ENCODE results near the gene TMEM214.

The TMEM214 gene

GRCh38 chr2:27039426-27039825, 6.7 kb downstream of the TMEM214 start:
- Histone ChIP-seq H3K4me3 (replicated peaks; ENCODE audit: insufficient read depth, low read length) (no peak overlapping the region), H3K27ac (replicated peaks) (no peak overlapping the region), H3K27me3 (ENCODE audit: insufficient read depth, poor library complexity, severe bottlenecking) (no peaks in the 10 kb centered on the region)
- TF ChIP-seq REST (IDR thresholded peaks at IDR 0.05; ENCODE audit: insufficient replicate concordance, low read depth) = no peak
- TF ChIP-seq POLR2AphosphoS5 (IDR thresholded peaks at IDR 0.05; ENCODE audit: low read depth) = no peak
- TF ChIP-seq GABPA (IDR thresholded peaks at IDR 0.05; ENCODE audit: low read depth) = no peak
- TF ChIP-seq CTCF (IDR thresholded peaks at IDR 0.05; ENCODE audit: insufficient read depth, low read length) = no peak
- no peak for TF ChIP-seq SPI1 (IDR thresholded peaks at IDR 0.05; ENCODE audit: borderline replicate concordance, low read depth)
- DNase-seq (ENCODE audit: low read depth in 1 of 2, low spot score in 1 of 2) = no peak

- Histone ChIP-seq H3K27me3 (ENCODE audit: insufficient read depth, poor library complexity, severe bottlenecking) (no peaks in the 10 kb centered on the region), H3K27ac (replicated peaks) (no peak overlapping the region), H3K4me3 (replicated peaks; ENCODE audit: insufficient read depth, low read length) (no peak overlapping the region)
- DNase-seq (ENCODE audit: low read depth in 1 of 2, low spot score in 1 of 2) = no peak
- no peak for TF ChIP-seq POLR2AphosphoS5 (IDR thresholded peaks at IDR 0.05; ENCODE audit: low read depth)
- no peak for TF ChIP-seq SPI1 (IDR thresholded peaks at IDR 0.05; ENCODE audit: borderline replicate concordance, low read depth)
- no peak for TF ChIP-seq REST (IDR thresholded peaks at IDR 0.05; ENCODE audit: insufficient replicate concordance, low read depth)
- TF ChIP-seq GABPA (IDR thresholded peaks at IDR 0.05; ENCODE audit: low read depth) = no peak
- TF ChIP-seq CTCF (IDR thresholded peaks at IDR 0.05; ENCODE audit: insufficient read depth, low read length) = no peak
Observed at GRCh38 chr2:27039871-27040270, 7.1 kb downstream of the TMEM214 start.

- Histone ChIP-seq H3K4me3 (replicated peaks; ENCODE audit: insufficient read depth, low read length) (no peak overlapping the region), H3K27ac (replicated peaks) (no peak overlapping the region), H3K27me3 (ENCODE audit: insufficient read depth, poor library complexity, severe bottlenecking) (no peaks in the 10 kb centered on the region)
- no peak for TF ChIP-seq POLR2AphosphoS5 (IDR thresholded peaks at IDR 0.05; ENCODE audit: low read depth)
- TF ChIP-seq CTCF (IDR thresholded peaks at IDR 0.05; ENCODE audit: insufficient read depth, low read length) = no peak
- TF ChIP-seq REST (IDR thresholded peaks at IDR 0.05; ENCODE audit: insufficient replicate concordance, low read depth) = no peak
- TF ChIP-seq SPI1 (IDR thresholded peaks at IDR 0.05; ENCODE audit: borderline replicate concordance, low read depth) = no peak
- no peak for TF ChIP-seq GABPA (IDR thresholded peaks at IDR 0.05; ENCODE audit: low read depth)
- no peak for DNase-seq (ENCODE audit: low read depth in 1 of 2, low spot score in 1 of 2)
Observed at GRCh38 chr2:27040282-27040681, 7.5 kb downstream of the TMEM214 start.

Measured in HL-60 (cell line).